CD4-positive, alpha-beta T cell treated with Interleukin-17A for 4 hours (primary cell): Measurements from ENCODE around the gene MRM2.
A peak's percentile ranks its signal among the peaks of the same experiment; 100 is the strongest.

ENCODE experiments used
- DNase-seq: peaks from one replicate; pipeline ENCODE4 v3.0.0-alpha.2; 2020; ENCODE audit warnings: mixed read lengths

MRM2 gene

DNA sequence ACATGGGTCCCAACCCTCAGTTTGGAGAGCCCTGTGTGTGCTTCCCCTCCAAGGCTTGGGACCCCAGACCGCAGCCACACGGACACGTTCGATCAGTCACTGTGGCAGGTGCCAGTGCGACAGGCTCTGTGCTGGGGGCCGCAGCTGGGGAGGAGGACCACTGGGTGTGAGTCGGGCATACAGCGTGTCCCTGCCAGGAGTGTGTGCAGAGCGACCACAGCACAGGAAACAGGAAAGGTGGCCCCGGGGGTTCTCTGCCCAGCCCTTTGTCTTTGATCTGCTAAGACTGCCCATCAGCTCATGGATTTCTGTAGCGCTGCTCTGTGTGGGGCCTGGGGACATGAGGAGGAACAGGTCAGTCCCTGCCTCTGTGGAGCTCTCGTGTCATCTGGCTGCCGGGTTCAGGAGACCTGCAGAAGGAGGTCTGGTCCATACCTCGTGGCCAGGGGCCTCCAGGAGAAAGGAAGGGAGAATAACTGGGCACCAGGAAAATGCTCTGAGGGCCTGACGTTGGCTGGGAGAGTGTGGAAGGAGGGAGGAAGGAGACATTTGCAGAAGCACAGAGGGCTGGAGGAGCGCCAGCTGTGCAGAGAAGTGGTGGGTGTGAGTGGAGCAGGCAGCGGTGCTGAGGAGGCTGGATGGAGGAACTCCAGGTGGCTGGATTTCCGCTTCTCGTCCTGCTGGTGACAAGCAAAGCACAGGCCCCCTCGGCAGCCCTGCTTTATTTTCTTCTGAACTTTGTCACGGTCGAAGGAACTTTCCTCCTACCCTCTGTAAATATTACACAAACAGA is 4.1 kb upstream of the MRM2 start:
- DNase-seq = no peak

DNA sequence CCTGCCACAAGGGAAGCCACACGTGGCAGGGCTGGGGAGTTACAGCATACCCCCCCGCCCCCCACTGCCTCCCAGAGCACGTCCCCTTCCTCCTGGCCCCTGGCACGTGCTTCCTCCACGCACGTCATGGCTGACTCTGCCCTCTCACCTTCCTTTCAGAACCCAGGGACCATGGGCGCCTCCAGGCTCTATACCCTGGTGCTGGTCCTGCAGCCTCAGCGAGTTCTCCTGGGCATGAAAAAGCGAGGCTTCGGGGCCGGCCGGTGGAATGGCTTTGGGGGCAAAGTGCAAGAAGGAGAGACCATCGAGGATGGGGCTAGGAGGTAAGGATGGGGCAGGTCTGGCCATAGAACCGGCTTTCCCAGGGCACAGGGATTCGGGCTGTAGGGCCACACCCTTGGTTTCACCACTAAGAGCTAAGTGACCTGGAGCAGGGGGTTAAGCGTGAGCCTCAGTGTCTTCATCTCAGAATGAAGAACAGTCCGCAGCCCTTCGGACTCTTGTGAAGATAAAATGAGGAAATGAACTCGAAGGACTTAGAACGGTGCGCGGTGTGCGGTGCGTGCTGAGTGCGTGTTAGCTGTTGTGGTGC is 2.5 kb upstream of the MRM2 start:
- no peak for DNase-seq

DNA sequence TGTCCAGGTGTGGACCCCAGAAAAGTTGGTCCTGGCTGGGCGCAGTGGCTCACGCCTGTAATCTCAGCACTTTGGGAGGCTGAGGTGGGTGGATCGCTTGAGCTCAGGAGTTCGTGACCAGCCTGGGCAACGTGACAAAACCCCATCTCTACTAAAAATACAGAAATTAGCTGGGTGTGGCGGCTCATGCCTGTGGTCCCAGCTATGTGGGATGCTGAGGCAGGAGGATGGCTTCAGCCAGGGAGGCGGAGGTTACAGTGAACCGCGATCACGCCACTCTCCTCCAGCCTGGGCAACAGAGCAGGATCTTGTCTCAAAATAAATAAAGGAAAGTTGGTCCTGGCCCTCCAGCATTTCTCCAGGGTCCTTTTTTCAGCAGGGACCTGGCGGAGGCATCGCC is 1.5 kb upstream of the MRM2 start:
- no peak for DNase-seq

DNA sequence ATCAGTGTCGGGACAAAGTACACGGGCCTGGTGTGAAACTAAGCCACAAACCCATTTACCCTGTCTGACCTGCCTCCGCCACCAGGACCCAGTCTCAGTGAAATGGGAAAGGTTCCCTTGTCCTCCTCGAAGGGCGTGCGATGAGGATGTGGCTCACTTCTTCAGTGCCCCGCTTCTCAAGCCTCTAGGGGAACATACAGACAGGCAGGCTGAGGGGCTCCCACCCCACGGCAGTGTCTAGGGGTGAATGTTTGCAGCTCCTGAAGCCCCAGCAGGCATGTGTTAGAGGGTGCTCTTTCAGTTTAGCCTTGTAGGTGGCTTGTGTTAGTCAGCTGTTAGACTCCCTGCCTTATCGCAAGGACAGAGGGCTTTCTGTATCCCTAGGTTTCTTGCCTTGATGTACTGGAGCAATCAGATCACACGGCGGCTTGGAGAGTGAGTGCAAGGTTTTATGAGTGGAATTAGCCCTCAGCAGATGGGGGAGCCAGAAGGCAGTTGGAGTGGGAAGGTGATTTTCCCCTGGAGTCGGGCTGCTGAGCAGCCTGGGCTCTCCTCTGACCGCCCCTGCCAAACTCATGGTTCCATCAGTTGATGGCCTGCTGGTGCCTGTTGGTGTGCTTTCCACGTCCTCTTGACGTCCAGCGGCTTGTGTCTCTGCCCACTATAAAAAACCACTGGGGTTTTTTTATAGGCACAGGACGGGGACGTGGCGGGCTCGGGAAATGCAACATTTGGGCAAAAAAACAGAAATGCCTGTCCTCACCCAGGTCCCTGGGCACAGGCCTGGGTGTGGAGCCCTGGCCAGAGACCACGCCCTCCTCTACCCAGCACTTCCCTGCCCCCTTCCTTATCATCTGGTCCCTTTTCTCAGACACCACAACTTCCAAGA is 780 bp upstream of the MRM2 start:
- DNase-seq = no peak

DNA sequence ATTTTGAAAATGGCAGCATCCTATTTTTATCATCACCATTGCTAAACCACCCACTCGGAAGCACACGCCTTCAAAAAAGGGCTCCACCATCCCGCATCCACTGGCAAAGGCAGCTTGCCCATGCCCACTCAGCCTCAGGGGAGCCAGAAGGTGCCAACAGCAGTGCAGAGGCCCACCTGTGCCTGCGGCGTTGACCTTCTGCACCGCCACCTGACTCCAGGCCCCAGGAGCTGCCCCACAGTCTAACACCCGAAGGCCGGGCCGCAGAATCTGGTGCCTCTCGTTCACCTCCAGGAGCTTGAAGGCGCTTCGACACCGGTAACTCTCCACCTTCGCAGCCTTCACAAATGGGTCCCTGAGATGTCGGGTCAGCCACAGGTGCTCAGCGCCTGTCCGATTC is 2.8 kb downstream of the MRM2 start:
- no peak for DNase-seq

- no peak for DNase-seq
Measured at GRCh38 chr7:2237109-2237602, 4.8 kb downstream of the MRM2 start.

- no peak for DNase-seq
Measured at GRCh38 chr7:2233926-2234325, 8.1 kb downstream of the MRM2 start.

GRCh38 chr7:2232766-2233520 is 9.1 kb downstream of the MRM2 start, which contains the start of gene MAD1L1:
Gene MAD1L1 (minus strand): TSS chr7:2232945. CDS start chr7:2230133, 2,812 bp downstream.
- DNase-seq = peak; percentile 89

DNA sequence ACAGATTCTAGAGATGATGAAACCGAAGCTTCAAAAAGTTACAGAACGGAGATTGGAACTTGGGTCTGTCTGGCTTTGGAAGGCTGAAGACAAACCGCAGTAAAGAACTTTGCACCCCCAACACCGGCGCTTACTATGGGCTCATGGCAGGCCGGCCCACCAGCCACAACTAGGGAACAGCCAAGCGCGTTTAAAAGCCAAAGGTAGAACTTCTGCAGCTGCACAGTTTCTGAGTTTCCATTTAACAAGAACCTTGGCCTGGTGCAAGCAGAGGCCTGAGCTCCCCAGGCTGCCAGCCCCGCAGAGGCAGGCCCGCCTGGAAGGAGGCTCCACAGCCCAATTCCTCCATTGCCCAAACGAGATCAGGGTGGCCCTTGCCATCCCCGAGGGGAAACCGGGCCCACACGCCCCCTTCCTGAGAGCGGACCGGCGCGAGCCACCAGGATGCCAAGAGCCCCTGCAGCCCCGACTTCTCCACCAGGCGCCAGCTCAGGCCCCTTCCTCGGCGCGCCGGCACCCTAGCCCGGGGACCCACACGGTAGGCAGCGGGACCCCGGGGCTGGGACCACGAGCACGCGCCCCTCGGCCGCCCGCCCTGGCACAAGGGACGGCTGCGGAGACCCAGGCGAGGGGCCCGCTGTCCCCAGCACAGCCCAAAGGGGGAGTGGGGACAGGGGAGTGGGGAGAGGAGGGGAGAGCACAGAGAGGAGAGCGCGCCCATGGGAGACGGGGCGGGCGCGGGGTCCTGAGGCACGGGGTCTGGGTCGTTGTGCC is 9.8 kb downstream of the MRM2 start:
- peak; percentile 42 for DNase-seq

DNA sequence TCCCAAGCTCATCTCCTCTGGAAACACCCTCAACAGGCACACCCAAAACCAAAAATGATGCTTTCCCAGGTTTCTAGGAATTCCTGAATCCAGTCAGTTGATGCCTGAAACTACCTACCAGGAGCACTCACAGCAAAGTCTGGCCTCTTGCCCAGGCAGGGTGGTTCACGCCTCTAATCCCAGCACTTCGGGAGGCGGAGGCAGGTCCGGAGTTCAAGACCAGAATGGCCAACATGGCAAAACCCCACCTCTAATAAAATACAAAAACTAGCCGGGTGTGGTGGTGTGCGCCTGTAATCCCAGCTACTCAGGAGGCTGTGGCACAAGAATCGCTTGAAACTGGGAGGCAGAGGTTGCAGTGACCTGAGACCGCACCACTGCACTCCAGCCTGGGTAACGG is 11.1 kb downstream of the MRM2 start:
- DNase-seq = no peak

GRCh38 chr7:2230226-2230625 is 11.8 kb downstream of the MRM2 start:
- no peak for DNase-seq

GRCh38 chr7:2229467-2229866 is 12.5 kb downstream of the MRM2 start:
- no peak for DNase-seq

DNA sequence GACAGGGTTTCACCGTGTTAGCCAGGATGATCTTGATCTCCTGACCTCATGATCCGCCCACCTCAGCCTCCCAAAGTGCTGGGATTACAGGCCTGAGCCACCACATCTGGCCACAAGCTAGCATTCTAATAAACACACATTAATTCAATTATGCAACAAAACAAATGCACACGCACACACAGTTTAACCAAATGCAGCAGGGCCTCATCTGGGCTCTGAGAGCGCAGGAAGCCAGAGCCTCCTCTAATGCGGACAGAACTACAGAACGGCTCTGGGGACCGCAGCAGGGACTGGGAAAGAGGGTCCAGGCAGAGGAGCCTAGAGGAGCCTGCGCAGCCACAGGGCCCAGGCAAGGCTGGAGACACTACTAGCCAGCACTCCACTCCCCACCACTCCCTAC is 13.1 kb downstream of the MRM2 start:
- no peak for DNase-seq

DNA sequence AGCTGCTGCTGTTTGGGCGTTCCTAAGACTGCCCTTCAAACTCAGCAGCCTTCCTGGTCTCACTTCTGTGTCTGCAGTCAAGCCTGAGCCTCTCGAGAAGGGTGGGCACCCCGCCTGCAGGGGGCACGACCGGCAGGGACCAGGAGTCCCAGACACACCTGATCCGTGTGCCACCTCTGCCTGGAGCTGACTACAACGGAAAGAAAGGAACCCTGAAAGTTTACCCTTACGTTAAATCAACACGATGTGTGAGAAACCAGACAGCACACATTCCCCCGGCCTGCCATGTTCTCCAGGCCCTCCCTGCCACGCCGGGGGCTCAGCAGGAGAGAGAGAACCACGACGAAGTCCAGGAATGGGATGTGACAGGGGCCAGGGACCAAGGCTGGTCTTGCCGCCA is 14.3 kb downstream of the MRM2 start:
- no peak for DNase-seq

DNA sequence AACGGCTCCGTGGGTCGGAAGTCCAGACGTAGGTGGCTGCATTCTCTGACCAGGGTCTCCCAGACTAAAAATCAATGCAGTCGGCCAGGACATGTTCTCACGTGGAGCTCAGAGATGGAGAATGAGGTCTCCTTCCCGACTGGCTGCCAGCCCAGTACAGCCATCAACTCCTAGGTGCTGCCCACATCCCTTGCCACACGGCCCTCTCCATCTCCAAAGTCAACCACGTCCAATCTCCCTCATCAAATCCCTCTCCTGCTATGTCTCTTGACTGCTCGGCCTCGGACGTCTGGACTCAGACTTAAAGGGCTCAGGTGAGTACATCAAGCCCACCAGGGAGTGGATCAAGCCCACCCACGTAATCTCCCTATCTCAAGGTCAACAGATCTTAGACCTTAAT is 16.2 kb downstream of the MRM2 start:
- DNase-seq = no peak

GRCh38 chr7:2225336-2225735 is 16.7 kb downstream of the MRM2 start:
- no peak for DNase-seq

DNA sequence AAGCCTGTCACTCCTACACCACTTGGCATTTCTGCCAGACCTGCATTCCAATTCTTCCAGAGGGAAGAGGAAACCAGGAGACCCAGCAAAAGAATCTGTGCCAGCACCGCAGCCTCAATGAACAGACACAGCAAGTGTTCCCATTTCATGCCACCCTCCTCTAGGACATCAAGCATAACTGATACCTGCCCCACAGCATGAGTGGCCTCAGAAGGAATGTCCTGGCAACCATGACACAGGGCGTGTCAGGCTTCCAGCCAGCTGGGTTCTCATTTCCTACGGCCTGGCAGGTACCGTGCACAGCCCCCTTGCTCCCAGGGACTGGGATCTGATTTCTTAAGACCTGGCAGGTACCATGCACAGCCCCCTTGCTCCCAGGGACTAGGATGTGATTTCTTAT is 17.1 kb downstream of the MRM2 start:
- no peak for DNase-seq

- DNase-seq = no peak
Measured at GRCh38 chr7:2224491-2224928, 17.5 kb downstream of the MRM2 start.

DNA sequence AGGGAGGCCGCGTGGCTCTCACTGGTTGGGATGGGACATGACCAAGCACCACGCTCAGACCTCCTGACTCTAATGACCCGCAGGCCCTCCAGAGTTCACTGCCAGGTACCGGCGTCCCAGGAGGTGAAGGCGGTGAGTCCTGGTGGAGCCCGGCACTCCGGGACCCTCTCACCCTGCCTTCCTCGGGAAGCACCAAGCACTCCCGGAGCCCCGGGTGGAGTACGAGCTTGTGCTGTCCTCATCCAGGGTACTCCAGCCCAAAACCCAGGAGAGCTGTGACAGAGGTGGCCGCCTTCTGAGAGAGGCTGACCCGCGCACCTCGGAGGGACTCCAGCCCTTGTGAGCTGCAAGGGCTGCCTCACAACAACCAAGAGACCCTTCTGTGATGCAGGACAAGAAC is 18.7 kb downstream of the MRM2 start:
- DNase-seq = no peak

DNA sequence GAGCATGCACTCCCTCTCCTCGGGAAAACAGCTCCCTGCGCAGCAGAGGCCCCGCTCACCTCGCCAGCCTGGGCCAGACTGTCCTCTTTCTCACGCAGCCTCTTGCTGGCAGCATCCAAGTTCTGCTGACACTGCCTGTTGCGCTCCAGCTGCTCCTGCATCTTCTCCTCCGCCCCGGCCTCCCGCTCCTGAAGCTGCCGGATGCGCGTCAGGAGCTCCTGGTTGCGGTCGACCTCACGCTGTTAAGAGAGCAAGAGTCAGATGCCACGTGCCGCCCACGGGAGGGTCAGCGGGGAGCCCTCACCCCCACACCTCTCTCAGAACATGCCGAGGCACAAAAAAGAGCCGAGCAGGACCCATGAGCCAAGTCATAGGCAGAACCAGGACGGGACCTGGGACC is 19.5 kb downstream of the MRM2 start:
- no peak for DNase-seq

DNA sequence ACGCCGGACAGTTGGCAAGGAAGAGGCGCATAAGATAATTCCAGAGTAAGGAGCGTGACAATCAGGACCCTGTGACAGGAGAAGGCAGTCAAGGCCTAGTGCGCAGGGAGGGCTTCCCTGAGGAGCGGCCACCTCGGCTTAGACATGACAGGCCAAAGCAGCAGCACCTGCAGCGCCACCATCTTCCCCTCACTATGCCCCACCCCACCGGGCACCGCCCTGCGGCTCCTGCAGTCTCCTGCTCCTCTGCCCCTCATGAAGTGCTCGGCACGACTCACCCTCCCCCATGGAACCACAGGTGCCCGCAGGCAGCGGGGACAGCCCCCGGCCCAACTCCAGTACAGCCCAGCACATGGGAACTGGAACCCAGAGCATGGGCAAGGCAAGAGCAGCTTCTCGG is 21.1 kb downstream of the MRM2 start:
- DNase-seq = no peak

- no peak for DNase-seq
Measured at GRCh38 chr7:2220506-2220905, 21.5 kb downstream of the MRM2 start.
